NT2/D1 (cell line): ENCODE data around the gene PLTP.

Experiments used
- YY1 ChIP-seq: IDR thresholded peaks from 2 replicates; pipeline ENCODE4 v1.6.1; 2011; ENCODE audit not compliant: insufficient read length, insufficient read depth
- ZNF274 ChIP-seq: IDR thresholded peaks from 2 replicates; pipeline ENCODE4 v1.6.1; 2011; ENCODE audit warnings: mild to moderate bottlenecking, low read depth, low read length

GRCh38 chr20:45893831-45894230 is 18.1 kb downstream of the PLTP start:
- TF ChIP-seq YY1 (no peak), ZNF274 (no peak)
